OCI-LY3 (cell line): ENCODE measurements around the gene PLA2G4E.

ENCODE experiments used
- H2AFZ ChIP-seq: fragments of 200-600, 300-600 bp; shearing (Covaris generic); 2 replicates; pipeline ENCODE4 v1.6.0; 2014; ENCODE audit warnings: antibody characterized with exemption, low read depth, low read length
- H3K27ac ChIP-seq: fragments of 200-600, 300-600 bp; sonication (generic); 2 replicates; pipeline ENCODE4 v1.5.1; 2014; ENCODE audit warnings: mild to moderate bottlenecking, low read length, moderate library complexity, mixed read lengths
- H3K27me3 ChIP-seq: fragments of 200-600, 300-600 bp; sonication (generic); 2 replicates; pipeline ENCODE4 v1.6.1; 2014; ENCODE audit warnings: low read depth, low read length, mixed read lengths
- H3K36me3 ChIP-seq: fragments of 200-600, 300-600 bp; sonication (generic); replicated peaks from 2 replicates; pipeline ENCODE3; 2014; ENCODE audit warnings: low read depth, low read length, mixed read lengths
- H3K4me1 ChIP-seq: fragments of 300-600, 200-600 bp; sonication (generic); 2 replicates; pipeline ENCODE4 v1.6.1; 2014; ENCODE audit warnings: low read length, mixed read lengths
- H3K4me2 ChIP-seq: fragments of 200-600, 300-600 bp; sonication (generic); 2 replicates; pipeline ENCODE4 v1.6.1; 2014; ENCODE audit warnings: low read length, mixed read lengths
- H3K4me3 ChIP-seq: fragments of 300-600, 200-600 bp; sonication (generic); 2 replicates; pipeline ENCODE4 v1.5.1; 2014; ENCODE audit warnings: antibody characterized with exemption, mild to moderate bottlenecking, low read length, moderate library complexity
- H3K79me2 ChIP-seq: fragments of 300-600, 200-600 bp; shearing (Covaris generic); 2 replicates; pipeline ENCODE4 v1.6.1; 2014; ENCODE audit warnings: mild to moderate bottlenecking, low read length, mixed read lengths
- H3K9ac ChIP-seq: fragments of 300-600, 200-600 bp; shearing (Covaris generic); 2 replicates; pipeline ENCODE4 v1.6.0; 2014; ENCODE audit warnings: mild to moderate bottlenecking, low read length, moderate library complexity
- H3K9me3 ChIP-seq: fragments of 200-600, 300-600 bp; shearing (Covaris generic); 2 replicates; pipeline ENCODE4 v1.6.1; 2014; ENCODE audit warnings: low read length, mixed read lengths; ENCODE audit not compliant: insufficient read depth
- H4K20me1 ChIP-seq: fragments of 200-600, 300-600 bp; sonication (generic); 2 replicates; pipeline ENCODE4 v1.6.1; 2016; ENCODE audit warnings: low read length, mixed read lengths; ENCODE audit not compliant: insufficient read depth
- CTCF ChIP-seq: fragments of 200-600, 300-600 bp; sonication (generic); IDR thresholded peaks from 2 replicates; pipeline ENCODE4 v1.5.1; 2014; ENCODE audit warnings: antibody characterized with exemption, low read length, low read depth
- EZH2phosphoT487 ChIP-seq: fragments of 200-600 bp; shearing (Covaris generic); IDR thresholded peaks from 2 replicates; pipeline ENCODE4 v1.6.1; 2018; ENCODE audit warnings: antibody characterized with exemption, mixed run types, low read depth

PLA2G4E gene

GRCh38 chr15:41974041-41974440 lies 46.8 kb downstream of the PLA2G4E start:
- Histone ChIP-seq H3K4me3 (no peak overlapping the region), H4K20me1 (no peaks in the 10 kb centered on the region), H3K4me1 (peaks cover 23% of the 10 kb centered on the region), H2AFZ (no peak overlapping the region), H3K9ac (no peak overlapping the region), H3K27me3 (peaks cover 44% of the 10 kb centered on the region), H3K27ac (no peak overlapping the region), H3K36me3 (peaks cover under 1% of the 10 kb centered on the region), H3K9me3 (no peaks in the 10 kb centered on the region), H3K79me2 (peaks cover 29% of the 10 kb centered on the region), H3K4me2 (no peak overlapping the region)
- TF ChIP-seq EZH2phosphoT487: no peak
- TF ChIP-seq CTCF: no peak

DNA sequence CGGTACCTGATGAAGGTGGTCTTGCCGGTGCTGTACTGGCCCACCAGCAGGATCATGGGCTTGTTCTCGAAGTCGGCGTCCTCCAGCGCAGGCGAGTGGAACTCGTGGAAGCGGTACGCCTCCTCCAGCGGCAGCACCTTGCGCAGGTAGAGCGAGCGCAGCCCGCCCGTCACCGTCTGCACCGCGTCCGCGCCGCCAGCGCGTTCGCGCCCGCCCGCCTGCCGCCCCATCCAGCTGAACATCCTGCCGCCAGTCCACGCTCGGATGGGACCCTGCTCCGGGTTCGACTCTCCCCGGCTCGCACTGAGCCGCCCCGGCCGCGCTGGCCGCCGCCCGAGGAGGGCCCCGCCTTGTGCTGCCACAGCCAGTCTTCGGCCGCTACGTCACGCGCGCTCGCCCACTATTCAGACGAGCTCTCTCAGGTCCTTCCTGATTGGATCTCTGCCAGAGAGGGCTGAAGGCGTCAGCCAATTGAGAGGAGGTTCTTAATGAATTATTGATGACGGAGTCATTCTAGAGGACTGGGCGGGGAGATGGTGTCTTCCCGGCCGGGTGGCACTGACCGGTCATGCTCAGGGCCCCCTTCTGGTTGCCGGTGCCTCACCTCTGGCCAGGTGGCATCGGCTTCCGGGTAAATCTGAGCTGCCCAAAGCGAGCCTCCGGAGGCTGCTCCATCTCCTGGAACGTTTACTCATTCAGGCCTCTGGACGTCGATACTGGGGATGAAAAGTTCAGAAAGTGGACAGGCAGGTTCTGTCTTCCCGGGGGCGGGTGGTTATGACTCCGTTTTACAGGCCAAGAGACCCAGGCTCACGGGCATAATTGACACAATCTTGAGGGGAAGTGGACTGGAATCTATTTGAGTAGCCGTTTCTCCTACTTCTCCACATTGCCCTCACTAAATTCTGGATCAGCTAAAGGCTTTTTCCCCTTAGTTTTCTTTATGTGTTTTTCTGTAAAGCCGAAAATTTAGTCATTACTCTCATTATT lies 48.3 kb downstream of the PLA2G4E start, which contains the start of gene EHD4:
TSS of gene EHD4 (minus strand) at position 305 of the 990 bp plus-strand sequence. CDS start at position 242, 63 bp downstream.
- Histone ChIP-seq H3K9me3 (no peaks in the 10 kb centered on the region), H3K27me3 (peaks cover 35% of the 10 kb centered on the region), H3K4me1 (peaks cover 38% of the 10 kb centered on the region), H2AFZ (peak within 1 kb of the TSS; percentile 80; the same call in 1 of the 2 replicates), H4K20me1 (no peaks in the 10 kb centered on the region), H3K9ac (peak within 1 kb of the TSS; percentile 90), H3K27ac (peak within 1 kb of the TSS; percentile 92), H3K79me2 (peaks cover 37% of the 10 kb centered on the region), H3K36me3 (peaks cover 3% of the 10 kb centered on the region), H3K4me3 (peak within 1 kb of the TSS; percentile 94), H3K4me2 (peak within 1 kb of the TSS; percentile 90)
- TF ChIP-seq EZH2phosphoT487 (no peak), CTCF (peak; percentile 25; the same call in 1 of the 2 replicates)

- H3K4me1 ChIP-seq: peaks cover 45% of the 10 kb centered on the region
- H3K9me3 ChIP-seq: no peaks in the 10 kb centered on the region
- H4K20me1 ChIP-seq: no peaks in the 10 kb centered on the region
- peaks cover 4% of the 10 kb centered on the region for H3K36me3 ChIP-seq
- H3K4me3 ChIP-seq: peak overlapping the region; percentile 94
- H3K9ac ChIP-seq: peak overlapping the region; percentile 90
- H2AFZ ChIP-seq: 0 out of 2 replicates have a peak overlapping the region, but pooled peaks have one; percentile 7
- no peak for TF ChIP-seq EZH2phosphoT487
- TF ChIP-seq CTCF: no peak
- H3K4me2 ChIP-seq: peak overlapping the region; percentile 90
- H3K79me2 ChIP-seq: peaks cover 40% of the 10 kb centered on the region
- H3K27me3 ChIP-seq: peaks cover 28% of the 10 kb centered on the region
- H3K27ac ChIP-seq: peak overlapping the region; percentile 92
Observed at GRCh38 chr15:41971895-41972252, 49.0 kb downstream of the PLA2G4E start.
